Liver (tissue), 3 donors: Measurements from ENCODE around the gene MORN2.

Experiments used
- CTCF ChIP-seq: fragments of 150-350 bp; IDR thresholded peaks from 2 replicates; pipeline ENCODE4 v1.5.1; 2017; ENCODE audit warnings: improper control_type of control experiment, low read depth, low read length; ENCODE audit not compliant: missing input control
- SP1 ChIP-seq: IDR thresholded peaks from 2 replicates; pipeline ENCODE4 v1.6.1; 2018; ENCODE audit warnings: antibody characterized with exemption, mild to moderate bottlenecking
- donor health status: healthy.
- donor health status: healthy.

- TF ChIP-seq SP1 (no peak), CTCF (no peak)
Observed at GRCh38 chr2:38900726-38901125, 24.9 kb downstream of the MORN2 start.
